HepG2 (cell line): ENCODE measurements around the gene HSF4. TPM values are rescaled to one million over a fixed set of nuclear protein-coding genes. Genes with fewer than 3 reads are reported as not detected.
A peak's percentile ranks its signal among the peaks of the same experiment; 100 is the strongest.

Source experiments
- ARNT ChIP-seq: fragments of 450-650 bp; IDR thresholded peaks from 2 replicates; pipeline ENCODE4 v1.6.1; 2017
- EHMT2 ChIP-seq: fragments of 200-600 bp; sonication (generic); IDR thresholded peaks from 2 replicates; pipeline ENCODE4 v1.7.0; 2017; ENCODE audit warnings: antibody characterized with exemption, low read depth, low read length, borderline replicate concordance
- FOSL1 ChIP-seq: sonication (generic); formaldehyde crosslinking; IDR thresholded peaks from 2 replicates; pipeline ENCODE4 v1.9.0; 2021; ENCODE audit warnings: missing genetic modification reagents, borderline replicate concordance
- FOXO4 ChIP-seq: sonication (generic); formaldehyde crosslinking; conservative IDR thresholded peaks from 2 replicates; pipeline ENCODE4 v1.8.1; 2023; ENCODE audit warnings: missing genetic modification reagents
- HDAC6 ChIP-seq: fragments of 200-600 bp; sonication (generic); IDR thresholded peaks from 2 replicates; pipeline ENCODE4 v1.7.0; 2017; ENCODE audit warnings: mild to moderate bottlenecking, antibody characterized with exemption, low read length, low read depth
- KDM5A ChIP-seq: fragments of 200-600 bp; sonication (generic); IDR thresholded peaks from 2 replicates; pipeline ENCODE4 v1.7.0; 2018; ENCODE audit warnings: antibody characterized with exemption, mild to moderate bottlenecking, low read length, borderline replicate concordance
- MXI1 ChIP-seq: IDR thresholded peaks from 3 replicates; pipeline ENCODE4 v1.6.1; 2012; ENCODE audit warnings: low read depth, low read length, inconsistent platforms, borderline replicate concordance
- NFKB2 ChIP-seq: sonication (generic); formaldehyde crosslinking; IDR thresholded peaks from 2 replicates; pipeline ENCODE4 v1.4.0; 2020; ENCODE audit warnings: missing genetic modification reagents, borderline replicate concordance
- NR2F6 ChIP-seq, 2 experiments: IDR thresholded peaks; 2 replicates each; pipeline ENCODE4 v1.6.1; 2016; ENCODE audit warnings: antibody characterized with exemption in 1 of 2, mild to moderate bottlenecking in 1 of 2
- SATB2 ChIP-seq: sonication (generic); formaldehyde crosslinking; IDR thresholded peaks from 2 replicates; pipeline ENCODE4 v1.5.0; 2020; ENCODE audit warnings: missing genetic modification reagents
- SIX1 ChIP-seq: sonication (generic); formaldehyde crosslinking; IDR thresholded peaks from 2 replicates; pipeline ENCODE4 v1.4.0; 2020; ENCODE audit warnings: missing genetic modification reagents, borderline replicate concordance
- SMC3 ChIP-seq: IDR thresholded peaks from 2 replicates; pipeline ENCODE4 v1.6.1; 2011; ENCODE audit warnings: low read length, improper control_type of control experiment
- YEATS4 ChIP-seq: sonication (generic); formaldehyde crosslinking; IDR thresholded peaks from 2 replicates; pipeline ENCODE4 v1.4.0; 2020; ENCODE audit warnings: missing genetic modification reagents, borderline replicate concordance
- ZBED4 ChIP-seq: sonication (generic); formaldehyde crosslinking; IDR thresholded peaks from 2 replicates; pipeline ENCODE4 v1.4.0; 2020; ENCODE audit warnings: missing genetic modification reagents, borderline replicate concordance
- ZBTB44 ChIP-seq: sonication (generic); formaldehyde crosslinking; IDR thresholded peaks from 2 replicates; pipeline ENCODE4 v1.4.0; 2020; ENCODE audit warnings: missing genetic modification reagents
- ZNF749 ChIP-seq: sonication (generic); formaldehyde crosslinking; IDR thresholded peaks from 2 replicates; pipeline ENCODE4 v1.8.0; 2022; ENCODE audit warnings: mild to moderate bottlenecking, missing genetic modification reagents, moderate library complexity, borderline replicate concordance
- ZNF883 ChIP-seq: sonication (generic); formaldehyde crosslinking; IDR thresholded peaks from 2 replicates; pipeline ENCODE4 v1.5.1; 2020; ENCODE audit warnings: mild to moderate bottlenecking, missing genetic modification reagents; ENCODE audit errors: not compliant biosample characterization
- polyA plus RNA-seq, 8 experiments: library from polyadenylated mRNA; depleted of rRNA in 3 of 8; stranded (reverse) in 7 of 8; unstranded in 1 of 8; fragments of >200 nt; fragmentation: Illumina TruSeq in 4 of 8; extraction: Trizol in 4 of 8; gene quantifications; 2 replicates each; pipeline versions ENCODE4 v1.2.1 to v1.2.3, GENCODE V29; 2011 to 2016; ENCODE audit warnings: low read depth in 4 of 8, missing spikeins in 1 of 8, mixed read lengths in 1 of 8; ENCODE audit not compliant: insufficient read depth in 1 of 8
- total RNA-seq, 5 experiments: library from RNA; depleted of rRNA; stranded (reverse); fragments of >200 nt; fragmentation: Illumina TruSeq; extraction: Trizol; gene quantifications; 2 replicates each; pipeline ENCODE4 v1.2.3, GENCODE V29; 2016; ENCODE audit warnings: low read depth in 1 of 5
- TF ChIP-seq, protein P1 (sequence below): IDR thresholded peaks from 2 replicates; pipeline ENCODE4 v1.6.1; 2016; ENCODE audit warnings: low read depth, borderline replicate concordance
- TF ChIP-seq, protein P2 (sequence below): sonication (generic); formaldehyde crosslinking; IDR thresholded peaks from 2 replicates; pipeline ENCODE4 v1.8.1; 2023; ENCODE audit warnings: mild to moderate bottlenecking, moderate library complexity, missing genetic modification reagents

The HSF4 gene
- total and polyA plus RNA-seq, 2 of the 13 experiments (the other 11 are each of a cell fraction or from before 2014, with no cell fraction given): 3.5 to 16.9 TPM

GRCh38 chr16:67169642-67170167, 5.2 kb downstream of the HSF4 start (continued):
- TF ChIP-seq ZBED4 (CRISPR knock-in tag) (no peak), SATB2 (CRISPR knock-in tag) (no peak), SMC3 (peak; percentile 23; the same call in 1 of the 2 replicates), FOSL1 (no peak), ZBTB44 (no peak), ZNF883 (CRISPR knock-in tag) (peak; percentile 18), HDAC6 (no peak), NR2F6 (IDR thresholded peaks at IDR 0.05) (no peak), NR2F6 (CRISPR knock-in tag; IDR thresholded peaks at IDR 0.05) (no peak), ZNF749 (CRISPR knock-in tag) (no peak), FOXO4 (CRISPR knock-in tag) (0 out of 2 replicates have a peak, but pooled peaks have one; percentile 20), SIX1 (CRISPR knock-in tag) (no peak), KDM5A (no peak), YEATS4 (CRISPR knock-in tag) (no peak), ARNT (no peak), MXI1 (no peak), NFKB2 (peak; percentile 14; the same call in 1 of the 2 replicates), EHMT2 (no peak)
- TF ChIP-seq, protein P1, sequence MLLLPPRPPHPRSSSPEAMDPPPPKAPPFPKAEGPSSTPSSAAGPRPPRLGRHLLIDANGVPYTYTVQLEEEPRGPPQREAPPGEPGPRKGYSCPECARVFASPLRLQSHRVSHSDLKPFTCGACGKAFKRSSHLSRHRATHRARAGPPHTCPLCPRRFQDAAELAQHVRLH (CRISPR knock-in tag): no peak; the same call in 1 of the 2 replicates
- TF ChIP-seq, protein P2, sequence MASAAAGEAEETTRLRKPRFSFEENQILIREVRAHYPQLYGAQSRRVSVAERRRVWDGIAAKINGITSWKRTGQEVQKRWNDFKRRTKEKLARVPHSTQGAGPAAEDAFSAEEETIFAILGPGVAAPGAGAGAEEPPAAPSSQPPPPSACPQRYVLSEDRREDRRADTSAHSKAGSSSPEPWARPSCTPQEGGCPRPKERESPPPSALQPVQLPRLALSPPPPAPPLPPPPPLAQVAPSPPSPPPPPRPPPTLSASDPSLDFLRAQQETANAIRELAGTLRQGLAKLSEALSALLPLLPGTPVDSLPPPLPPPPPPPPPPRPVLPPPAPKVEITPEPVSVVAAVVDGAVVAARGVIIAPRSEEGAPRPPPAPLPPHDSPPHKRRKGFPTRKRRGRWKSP (CRISPR knock-in tag): peak; percentile 75; the same call in 1 of the 2 replicates
